D721Med (cell line): ENCODE results near the gene TMEM260.

Experiments used
- DNase-seq: peaks from one replicate; pipeline ENCODE4 v3.0.0; 2011; ENCODE audit warnings: low spot score; ENCODE audit not compliant: insufficient read length
- FAIRE-seq: peaks from 2 replicates; lab custom pipeline; 2011; peaks lifted over from hg19 to GRCh38; lab: Jason Lieb, UNC
- CTCF ChIP-seq: IDR thresholded peaks from 2 replicates; pipeline ENCODE4 v1.5.1; 2012; ENCODE audit warnings: mild to moderate bottlenecking, control low read depth; ENCODE audit not compliant: insufficient read depth; ENCODE audit errors: missing control alignments

TMEM260 gene

GRCh38 chr14:56579345-56580220 lies at the start of gene TMEM260:
Gene TMEM260, plus strand, starts transcription at chr14:56579798. Its CDS starts 117 bp downstream, at chr14:56579915.
- DNase-seq (peak; percentile 35), FAIRE-seq (no peak)
- peak; percentile 77 for TF ChIP-seq CTCF

- TF ChIP-seq CTCF, result no peak
- FAIRE-seq (no peak), DNase-seq (no peak)
Measured at GRCh38 chr14:56532546-56532945, 47.1 kb upstream of the TMEM260 start.

- no peak for TF ChIP-seq CTCF
- FAIRE-seq (no peak), DNase-seq (no peak)
Measured at GRCh38 chr14:56534656-56535055, 44.9 kb upstream of the TMEM260 start.

GRCh38 chr14:56539862-56540261 lies 39.7 kb upstream of the TMEM260 start:
- DNase-seq, result no peak
- no peak for TF ChIP-seq CTCF
- no peak for FAIRE-seq

GRCh38 chr14:56543436-56543835 lies 36.2 kb upstream of the TMEM260 start:
- no peak for TF ChIP-seq CTCF
- FAIRE-seq, result no peak
- no peak for DNase-seq

GRCh38 chr14:56549721-56550120 lies 29.9 kb upstream of the TMEM260 start:
- FAIRE-seq (no peak), DNase-seq (no peak)
- TF ChIP-seq CTCF, result no peak

- DNase-seq, result no peak
- TF ChIP-seq CTCF, result peak; percentile 52
Measured at GRCh38 chr14:56552615-56553014, 27.0 kb upstream of the TMEM260 start.

More at GRCh38 chr14:56552615-56553014, 27.0 kb upstream of the TMEM260 start:
- no peak for FAIRE-seq
